GM21390 (cell line): ENCODE data around the gene ECD.
A peak's percentile ranks its signal among the peaks of the same experiment; 100 is the strongest.

Experiments used
- ATAC-seq: cut with Tn5 transposase; IDR thresholded peaks from one replicate; pipeline ENCODE4 v1.9.1; 2021; ENCODE audit not compliant: unreplicated experiment

The ECD gene

DNA sequence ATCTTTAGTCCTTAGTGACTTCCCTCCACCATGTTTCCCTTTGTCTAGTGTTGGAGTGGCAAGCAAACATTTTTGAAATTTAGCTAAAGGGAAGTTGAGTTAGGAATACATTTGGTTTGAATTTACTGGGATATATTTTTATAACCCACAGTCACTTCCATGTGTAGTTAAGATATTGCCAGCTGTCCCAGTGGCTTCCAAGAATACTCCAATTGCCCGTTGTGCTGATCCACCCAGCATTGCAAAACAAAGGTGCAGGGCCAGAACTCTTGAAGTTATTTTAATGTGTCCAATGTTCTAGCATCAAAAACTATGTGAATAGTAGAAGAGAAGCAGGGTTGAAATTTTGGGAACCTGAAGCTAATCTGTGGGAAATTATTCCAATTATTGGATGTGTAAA, 68.7 kb downstream of the ECD start:
- ATAC-seq, result no peak

DNA sequence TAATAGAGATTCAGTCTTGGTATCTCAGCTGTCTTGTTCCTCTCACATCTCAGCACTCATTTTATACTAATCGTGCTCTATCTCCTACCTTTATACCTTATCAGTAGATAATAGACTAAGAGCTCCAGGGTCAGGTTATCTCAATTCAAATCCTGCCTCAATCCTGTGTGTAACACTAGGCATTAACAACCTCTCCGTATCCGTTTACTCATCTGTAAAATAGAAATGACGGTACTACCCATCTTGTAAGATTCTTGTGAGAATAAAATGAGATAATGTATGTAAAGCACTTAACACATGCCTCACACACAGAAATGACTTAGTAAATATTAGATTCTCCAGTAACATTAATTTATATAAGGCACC, 70.5 kb downstream of the ECD start:
- no peak for ATAC-seq

DNA sequence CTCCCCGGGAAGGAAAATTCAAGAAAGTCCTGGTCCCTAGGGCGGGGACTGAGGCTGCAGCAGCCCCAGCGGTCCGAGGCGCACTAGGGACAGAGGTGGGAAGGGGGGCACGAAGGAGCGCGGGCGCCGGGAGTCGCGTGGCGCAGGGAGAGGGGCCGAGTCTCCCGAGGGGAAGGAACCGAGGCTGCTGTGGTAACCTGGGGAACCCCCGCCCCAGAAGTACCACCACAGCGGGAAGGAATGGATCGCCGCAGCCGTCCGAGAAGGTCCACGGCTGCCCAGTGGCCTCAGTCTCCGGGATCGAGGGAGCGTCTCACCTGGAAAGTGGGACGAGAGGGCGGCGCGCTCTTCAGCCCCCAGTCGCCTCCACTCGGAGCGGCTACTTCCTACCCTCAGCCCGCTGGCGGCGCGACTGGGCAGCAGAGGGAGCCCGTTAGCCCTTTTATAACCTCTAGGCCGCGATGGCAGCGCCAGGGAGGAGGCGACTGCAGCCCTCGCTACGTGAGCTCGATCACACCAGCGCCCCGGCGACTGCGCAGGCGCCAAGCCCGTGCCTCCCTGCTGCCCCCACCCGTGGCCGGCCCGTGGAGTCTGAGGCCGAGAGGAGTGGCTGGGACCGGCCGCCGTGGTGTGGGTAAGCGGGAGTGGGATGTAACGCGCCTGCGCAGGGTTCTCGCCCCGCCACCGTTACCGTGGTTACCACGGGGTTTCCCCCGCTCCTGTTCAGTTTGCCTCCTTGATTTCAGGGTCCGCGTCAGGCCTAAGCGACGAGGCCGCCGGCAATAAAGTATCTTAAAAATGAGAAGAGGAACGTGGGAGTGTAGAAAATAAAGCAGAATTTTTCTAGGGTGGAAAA, 71.1 kb downstream of the ECD start, which contains the start of gene P4HA1:
Gene P4HA1, minus strand, starts transcription at position 418 of the 856 bp plus-strand sequence. CDS start 21,983 bp downstream, outside the sequence.
- ATAC-seq, result peak; percentile 83

DNA sequence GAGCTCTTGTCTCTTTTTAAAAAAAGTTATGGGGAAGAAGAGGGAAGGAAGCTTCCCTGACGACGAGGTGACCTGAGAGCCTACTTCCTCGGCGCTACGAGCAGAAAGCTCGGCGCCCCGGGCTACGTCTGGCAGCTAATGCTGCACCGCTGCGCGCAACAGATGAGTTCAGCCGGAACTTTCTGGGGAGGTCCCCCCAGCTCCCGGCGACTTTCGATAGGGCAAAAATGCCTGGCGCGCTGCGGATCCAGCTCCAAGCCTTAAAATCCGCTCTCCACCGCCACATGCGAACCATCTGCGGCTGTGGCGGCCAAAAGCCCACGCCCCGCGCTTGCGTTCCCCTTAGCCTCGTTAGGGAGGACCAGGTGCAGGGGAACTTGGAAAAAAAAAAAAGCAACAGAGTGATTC, 71.8 kb downstream of the ECD start:
- ATAC-seq, result peak; percentile 32

DNA sequence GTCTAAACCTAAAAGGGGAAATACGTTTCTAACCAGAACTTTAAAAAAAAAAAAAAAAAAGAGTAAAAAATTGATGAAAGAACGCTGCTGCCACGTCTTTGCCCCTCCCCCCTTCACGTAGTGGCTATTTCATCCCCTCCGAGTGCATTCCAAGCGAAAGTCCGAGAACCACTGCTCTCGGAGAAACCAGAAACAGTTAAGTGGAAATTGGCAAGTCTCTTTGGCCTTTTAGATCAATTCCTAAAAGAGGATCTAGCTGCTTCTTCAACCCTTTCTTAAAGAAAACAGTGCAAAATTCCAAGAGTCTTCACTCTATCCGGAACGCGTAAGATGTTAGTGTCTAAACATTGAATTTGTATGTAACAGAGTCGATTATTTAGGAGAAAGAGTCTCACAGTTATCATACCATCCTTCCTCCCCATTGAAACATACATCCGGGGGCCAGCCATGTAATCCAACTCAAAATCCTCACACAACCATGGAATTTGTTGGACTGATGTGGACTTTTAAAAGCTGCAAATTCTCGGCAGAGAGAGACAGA, 72.3 kb downstream of the ECD start:
- ATAC-seq, result no peak

DNA sequence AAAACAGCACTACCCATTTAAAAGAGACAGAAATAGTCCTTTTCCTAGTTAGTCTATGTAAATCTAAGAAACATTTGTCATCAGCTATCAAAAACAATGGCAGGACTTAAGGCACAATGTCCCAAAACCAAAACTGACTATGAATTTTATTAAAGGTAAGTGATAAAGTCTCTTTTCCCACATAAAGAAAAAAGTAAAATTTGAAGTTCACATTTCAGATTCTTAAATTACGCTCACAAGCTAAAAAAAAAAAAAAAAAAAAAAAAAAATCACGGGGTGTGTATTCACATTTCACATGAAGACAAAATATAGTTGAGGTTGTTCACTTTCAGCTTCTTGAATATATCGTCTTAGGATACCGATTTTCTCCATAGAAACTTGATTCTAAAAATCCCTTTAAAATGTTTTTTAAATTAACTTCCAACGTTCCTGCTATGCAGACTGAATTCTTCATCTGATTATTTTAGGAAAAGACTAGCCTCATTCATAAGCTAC, 72.8 kb downstream of the ECD start:
- ATAC-seq, result no peak

DNA sequence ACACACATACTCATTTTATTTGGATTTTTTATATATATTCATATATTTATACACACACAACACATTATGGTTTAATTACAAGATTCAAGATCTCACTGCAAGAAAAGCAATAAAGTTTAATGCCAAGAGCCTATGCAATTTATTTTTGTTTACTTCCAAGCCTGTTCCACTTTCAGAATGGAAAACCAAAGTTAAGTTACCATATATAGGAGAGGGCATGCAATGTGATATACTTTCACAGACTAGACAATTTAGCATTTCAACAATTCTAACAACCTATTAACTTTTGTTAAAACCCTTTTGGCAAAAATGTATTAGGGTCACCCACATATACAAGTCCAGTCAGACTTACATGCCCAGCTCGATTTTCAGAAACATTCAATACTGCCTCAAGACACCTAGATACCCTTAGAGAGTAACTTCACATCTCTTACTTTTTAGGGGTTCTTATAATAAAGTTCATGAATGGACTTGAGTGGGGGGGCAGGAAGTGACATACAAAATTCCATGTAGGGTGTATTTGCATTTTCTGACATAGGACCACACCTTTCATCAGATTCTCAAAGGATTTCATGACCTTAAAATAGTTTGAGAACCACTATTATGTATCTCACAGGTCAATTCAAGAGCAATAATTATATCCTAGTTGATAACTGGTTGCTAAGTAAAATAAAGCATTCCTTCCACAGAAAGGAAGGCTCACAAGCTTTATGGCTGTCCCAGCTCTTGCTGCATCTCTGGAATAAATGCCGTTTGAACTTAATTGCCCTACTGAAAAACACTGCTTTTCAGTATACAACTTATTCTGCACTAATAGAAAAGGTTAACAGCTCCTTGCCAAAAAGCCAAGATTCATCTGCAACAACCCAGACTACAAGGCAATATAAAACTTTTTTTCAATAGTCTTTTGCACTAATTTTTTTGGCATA, 73.6 kb downstream of the ECD start:
- ATAC-seq, result no peak

DNA sequence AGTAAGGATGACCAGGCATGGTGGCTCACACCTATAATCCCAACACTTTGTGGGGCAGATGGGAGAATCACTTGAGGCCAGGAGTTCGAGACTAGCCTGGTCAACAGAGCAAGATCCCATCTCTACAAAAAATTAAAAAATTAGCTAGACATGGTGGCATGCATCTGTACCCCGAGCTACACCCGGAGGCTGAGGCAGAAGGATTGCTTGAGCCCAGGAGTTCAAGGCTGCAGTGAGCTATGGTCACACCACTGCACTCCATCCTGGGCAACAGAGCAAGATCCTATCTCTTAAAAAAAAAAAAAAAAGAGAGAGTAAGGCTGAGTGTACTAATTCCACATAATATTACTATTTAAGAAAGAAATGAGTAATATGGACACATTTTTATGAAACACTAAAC, 75.0 kb downstream of the ECD start:
- no peak for ATAC-seq

DNA sequence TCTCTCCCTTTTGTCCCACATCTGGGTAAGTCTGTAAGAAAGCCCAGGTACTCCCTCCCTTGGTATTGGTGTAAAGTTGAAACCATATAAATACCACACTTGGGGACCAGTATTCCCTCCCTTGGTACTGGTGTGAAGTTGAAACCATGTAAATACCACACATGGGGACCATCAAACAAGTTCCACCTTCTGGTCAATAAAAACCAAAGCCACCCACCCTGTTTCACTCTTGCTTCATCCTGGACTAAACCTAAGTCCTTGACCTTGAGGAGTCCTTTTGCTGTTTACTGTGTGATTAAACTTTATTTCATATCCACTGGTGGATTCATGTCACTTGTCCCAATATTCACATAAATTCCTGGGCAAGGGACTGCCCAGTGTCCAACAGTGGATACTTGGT, 79.5 kb downstream of the ECD start:
- ATAC-seq, result no peak

DNA sequence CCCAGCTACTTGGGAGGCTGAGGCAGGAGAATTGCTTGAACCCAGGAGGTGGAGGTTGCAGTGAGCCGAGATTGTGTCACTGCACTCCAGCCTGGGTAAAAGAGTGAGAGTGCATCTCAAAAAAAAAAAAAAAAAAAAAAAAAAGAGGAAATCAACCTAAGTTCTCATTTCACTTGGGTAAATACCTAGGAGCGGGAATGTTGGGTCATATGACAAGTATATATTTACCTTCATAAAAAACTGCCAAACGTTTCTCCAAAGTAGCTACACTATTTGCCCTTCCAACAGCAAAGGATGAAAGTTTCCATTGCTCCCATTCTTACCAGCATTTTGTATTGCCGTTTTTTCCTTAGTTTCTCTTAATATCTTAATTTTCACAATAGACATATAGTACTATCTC, 81.0 kb downstream of the ECD start:
- no peak for ATAC-seq

DNA sequence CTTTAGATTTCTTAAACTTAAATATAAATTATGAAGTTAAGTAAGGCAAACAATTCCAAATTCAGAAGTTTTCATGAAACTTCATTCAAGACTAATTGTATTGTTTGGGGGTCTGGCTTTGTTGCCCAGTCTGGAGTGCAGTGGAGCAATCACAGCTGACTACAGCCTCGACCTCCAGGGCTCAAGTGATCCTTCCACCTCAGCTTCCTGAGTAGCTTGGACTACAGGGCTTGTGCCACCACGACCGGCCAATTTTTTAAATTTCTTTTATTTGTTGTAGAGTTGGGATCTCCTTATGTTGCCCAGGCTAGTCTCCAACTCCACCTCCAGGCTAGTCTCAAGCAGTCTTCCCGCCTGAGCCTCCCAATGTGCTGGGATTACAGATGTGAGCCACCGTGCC, 83.6 kb downstream of the ECD start:
- no peak for ATAC-seq
